Adipocyte (in vitro differentiated cells): ENCODE results near the gene CDKN3.
"Not testable (repeated sequence)": the region's sequence is repeated elsewhere in the genome, so short reads cannot be mapped to it uniquely, and the experiment has no call there.

Experiments
- DNase-seq: peaks from one replicate; pipeline ENCODE4 v3.0.0-alpha.2; 2015; ENCODE audit warnings: low read depth
- H3K27me3 ChIP-seq: replicated peaks from 2 replicates; pipeline ENCODE4 v1.7.0; 2013; ENCODE audit warnings: mild to moderate bottlenecking, low read length, moderate library complexity; ENCODE audit not compliant: control insufficient read depth, insufficient read depth
- H3K36me3 ChIP-seq: 2 replicates; pipeline ENCODE4 v1.7.0; 2013; ENCODE audit warnings: low read length, mild to moderate bottlenecking, moderate library complexity; ENCODE audit not compliant: control insufficient read depth, insufficient read depth, severe bottlenecking
- H3K4me1 ChIP-seq: 2 replicates; pipeline ENCODE4 v1.7.0; 2013; ENCODE audit warnings: mild to moderate bottlenecking, low read length, moderate library complexity; ENCODE audit not compliant: control insufficient read depth, insufficient read depth
- H3K4me3 ChIP-seq: 2 replicates; pipeline ENCODE4 v1.7.0; 2013; ENCODE audit warnings: mild to moderate bottlenecking, low read length, moderate library complexity
- H3K9ac ChIP-seq: 2 replicates; pipeline ENCODE4 v1.7.0; 2013; ENCODE audit warnings: mild to moderate bottlenecking, low read length, moderate library complexity
- H3K9me3 ChIP-seq: 2 replicates; pipeline ENCODE4 v1.7.0; 2013; ENCODE audit warnings: mild to moderate bottlenecking, low read length, moderate library complexity; ENCODE audit not compliant: control insufficient read depth

Gene CDKN3

GRCh38 chr14:54395716-54396115, 1.1 kb upstream of the CDKN3 start:
- DNase-seq = no peak
- Histone ChIP-seq H3K36me3 (no peaks in the 10 kb centered on the region), H3K4me1 (peaks cover 4% of the 10 kb centered on the region), H3K27me3 (peaks cover 10% of the 10 kb centered on the region), H3K9ac (no peak overlapping the region), H3K9me3 (no peaks in the 10 kb centered on the region), H3K4me3 (no peak overlapping the region)

GRCh38 chr14:54396183-54396492, 669 bp upstream of the CDKN3 start:
- H3K4me3 ChIP-seq = peak overlapping the region; percentile 94
- no peaks in the 10 kb centered on the region for H3K36me3 ChIP-seq
- DNase-seq = no peak
- no peaks in the 10 kb centered on the region for H3K9me3 ChIP-seq
- H3K9ac ChIP-seq = peak overlapping the region; percentile 80
- H3K27me3 ChIP-seq = peaks cover 8% of the 10 kb centered on the region
- H3K4me1 ChIP-seq = peaks cover 4% of the 10 kb centered on the region

GRCh38 chr14:54399560-54399959, 2.8 kb downstream of the CDKN3 start:
- no peaks in the 10 kb centered on the region for H3K27me3 ChIP-seq
- H3K9me3 ChIP-seq = no peaks in the 10 kb centered on the region
- H3K4me3 ChIP-seq = no peak overlapping the region
- DNase-seq = no peak
- peaks cover 4% of the 10 kb centered on the region for H3K4me1 ChIP-seq
- no peak overlapping the region for H3K9ac ChIP-seq
- H3K36me3 ChIP-seq = no peaks in the 10 kb centered on the region

GRCh38 chr14:54403401-54404005, 6.7 kb downstream of the CDKN3 start:
- not testable (repeated sequence) for H3K4me3 ChIP-seq, H3K27me3 ChIP-seq, H3K9me3 ChIP-seq, H3K36me3 ChIP-seq, H3K4me1 ChIP-seq, H3K9ac ChIP-seq
- peak; percentile 41 for DNase-seq

GRCh38 chr14:54410215-54410614, 13.4 kb downstream of the CDKN3 start:
- Histone ChIP-seq H3K4me1 (no peaks in the 10 kb centered on the region), H3K36me3 (no peaks in the 10 kb centered on the region), H3K27me3 (no peaks in the 10 kb centered on the region), H3K9ac (no peak overlapping the region), H3K4me3 (no peak overlapping the region), H3K9me3 (no peaks in the 10 kb centered on the region)
- DNase-seq = no peak

- Histone ChIP-seq H3K36me3 (no peaks in the 10 kb centered on the region), H3K4me3 (no peak overlapping the region), H3K9me3 (no peaks in the 10 kb centered on the region), H3K9ac (no peak overlapping the region), H3K4me1 (no peaks in the 10 kb centered on the region), H3K27me3 (no peaks in the 10 kb centered on the region)
- DNase-seq = no peak
Observed at GRCh38 chr14:54411371-54411770, 14.6 kb downstream of the CDKN3 start.

- H3K9me3 ChIP-seq = no peaks in the 10 kb centered on the region
- peak; percentile 77 for DNase-seq
- no peaks in the 10 kb centered on the region for H3K27me3 ChIP-seq
- H3K9ac ChIP-seq = peak overlapping the region; percentile 1
- peaks cover 9% of the 10 kb centered on the region for H3K4me1 ChIP-seq
- peaks cover 19% of the 10 kb centered on the region for H3K36me3 ChIP-seq
- H3K4me3 ChIP-seq = no peak overlapping the region
Observed at GRCh38 chr14:54420478-54421142, 23.8 kb downstream of the CDKN3 start.

- H3K27me3 ChIP-seq = no peaks in the 10 kb centered on the region
- H3K4me3 ChIP-seq = no peak overlapping the region
- DNase-seq = no peak
- peaks cover 9% of the 10 kb centered on the region for H3K4me1 ChIP-seq
- H3K9me3 ChIP-seq = no peaks in the 10 kb centered on the region
- no peak overlapping the region for H3K9ac ChIP-seq
- peaks cover 53% of the 10 kb centered on the region for H3K36me3 ChIP-seq
Observed at GRCh38 chr14:54423991-54424390, 27.2 kb downstream of the CDKN3 start.

GRCh38 chr14:54424479-54424901, 27.7 kb downstream of the CDKN3 start:
- peaks cover 9% of the 10 kb centered on the region for H3K4me1 ChIP-seq
- no peak overlapping the region for H3K9ac ChIP-seq
- H3K9me3 ChIP-seq = no peaks in the 10 kb centered on the region
- DNase-seq = no peak
- H3K4me3 ChIP-seq = no peak overlapping the region
- H3K27me3 ChIP-seq = no peaks in the 10 kb centered on the region
- H3K36me3 ChIP-seq = peaks cover 56% of the 10 kb centered on the region

- Histone ChIP-seq H3K9me3 (no peaks in the 10 kb centered on the region), H3K36me3 (peaks cover 62% of the 10 kb centered on the region), H3K27me3 (no peaks in the 10 kb centered on the region), H3K9ac (no peak overlapping the region), H3K4me3 (no peak overlapping the region), H3K4me1 (peaks cover 9% of the 10 kb centered on the region)
- DNase-seq = no peak
Observed at GRCh38 chr14:54425068-54425467, 28.3 kb downstream of the CDKN3 start.

GRCh38 chr14:54425537-54426274, 28.9 kb downstream of the CDKN3 start:
- no peak overlapping the region for H3K4me3 ChIP-seq
- no peak overlapping the region for H3K9ac ChIP-seq
- H3K4me1 ChIP-seq = peaks cover 2% of the 10 kb centered on the region
- no peaks in the 10 kb centered on the region for H3K9me3 ChIP-seq
- no peak for DNase-seq
- H3K27me3 ChIP-seq = no peaks in the 10 kb centered on the region
- peaks cover 68% of the 10 kb centered on the region for H3K36me3 ChIP-seq
